SH-SY5Y (cell line): ENCODE results near the gene TAF13.

Experiments used
- GATA2 ChIP-seq: IDR thresholded peaks from 2 replicates; pipeline ENCODE4 v1.6.1; 2011; ENCODE audit warnings: mild to moderate bottlenecking, low read depth, low read length
- GATA3 ChIP-seq: IDR thresholded peaks from 2 replicates; pipeline ENCODE4 v1.6.1; 2011; ENCODE audit warnings: low read depth, mild to moderate bottlenecking, low read length, moderate library complexity

TAF13 gene

GRCh38 chr1:109041621-109042468 is 34.0 kb downstream of the TAF13 start, which contains the start of gene WDR47:
WDR47 (minus strand) TSS chr1:109042102; CDS start chr1:109023512, 18,590 bp downstream.
- TF ChIP-seq GATA3 (no peak), GATA2 (no peak)

GRCh38 chr1:109040989-109041620 is 34.7 kb downstream of the TAF13 start:
- no peak for TF ChIP-seq GATA3
- TF ChIP-seq GATA2: no peak

- no peak for TF ChIP-seq GATA3
- no peak for TF ChIP-seq GATA2
These were observed 35.2 kb downstream of the TAF13 start for GRCh38 chr1:109040627-109040988.

- no peak for TF ChIP-seq GATA2
- no peak for TF ChIP-seq GATA3
These were observed 41.4 kb downstream of the TAF13 start for GRCh38 chr1:109034382-109034781.

GRCh38 chr1:109027841-109028240 is 48.0 kb downstream of the TAF13 start:
- TF ChIP-seq GATA3 (no peak), GATA2 (no peak)

- TF ChIP-seq GATA3 (no peak), GATA2 (no peak)
These were observed 50.1 kb downstream of the TAF13 start for GRCh38 chr1:109025694-109026093.

- no peak for TF ChIP-seq GATA2
- no peak for TF ChIP-seq GATA3
These were observed 51.2 kb downstream of the TAF13 start for GRCh38 chr1:109024646-109025045.

- TF ChIP-seq GATA2 (no peak), GATA3 (no peak)
These were observed 55.0 kb downstream of the TAF13 start for GRCh38 chr1:109020693-109021257.

- TF ChIP-seq GATA3: no peak
These were observed 58.7 kb downstream of the TAF13 start for GRCh38 chr1:109017134-109017533.
